GM10266 (cell line): ENCODE measurements around the gene BRIP1.

ENCODE experiments used
- DNase-seq: peaks from one replicate; pipeline ENCODE4 v3.0.0; 2012; ENCODE audit errors: extremely low spot score
- TF ChIP-seq, protein P1 (sequence below): IDR thresholded peaks from 2 replicates; pipeline ENCODE4 v1.5.1; 2012; ENCODE audit warnings: mild to moderate bottlenecking, low read depth; ENCODE audit not compliant: control insufficient read depth, insufficient read depth; ENCODE audit errors: missing control alignments

BRIP1 gene

DNA sequence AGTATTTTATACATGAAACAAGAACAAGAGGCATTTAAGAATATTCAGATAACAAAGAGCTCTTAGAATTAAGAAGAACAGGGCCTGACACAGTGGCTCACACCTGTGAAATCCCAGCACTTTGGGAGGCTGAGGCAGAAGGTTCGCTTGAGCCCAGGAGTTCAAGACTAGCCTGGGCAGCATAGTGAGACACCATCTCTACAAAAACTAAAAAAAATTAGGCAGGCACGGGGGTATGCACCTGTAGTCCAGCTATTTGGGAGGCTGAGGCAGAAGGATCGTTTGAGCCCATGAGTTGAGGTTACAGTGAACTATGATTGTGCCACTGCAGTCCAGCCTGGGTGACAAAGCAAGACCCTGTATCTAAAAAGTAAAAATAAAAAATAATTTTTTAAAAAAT lies 12.5 kb upstream of the BRIP1 start:
- TF ChIP-seq, protein P1, sequence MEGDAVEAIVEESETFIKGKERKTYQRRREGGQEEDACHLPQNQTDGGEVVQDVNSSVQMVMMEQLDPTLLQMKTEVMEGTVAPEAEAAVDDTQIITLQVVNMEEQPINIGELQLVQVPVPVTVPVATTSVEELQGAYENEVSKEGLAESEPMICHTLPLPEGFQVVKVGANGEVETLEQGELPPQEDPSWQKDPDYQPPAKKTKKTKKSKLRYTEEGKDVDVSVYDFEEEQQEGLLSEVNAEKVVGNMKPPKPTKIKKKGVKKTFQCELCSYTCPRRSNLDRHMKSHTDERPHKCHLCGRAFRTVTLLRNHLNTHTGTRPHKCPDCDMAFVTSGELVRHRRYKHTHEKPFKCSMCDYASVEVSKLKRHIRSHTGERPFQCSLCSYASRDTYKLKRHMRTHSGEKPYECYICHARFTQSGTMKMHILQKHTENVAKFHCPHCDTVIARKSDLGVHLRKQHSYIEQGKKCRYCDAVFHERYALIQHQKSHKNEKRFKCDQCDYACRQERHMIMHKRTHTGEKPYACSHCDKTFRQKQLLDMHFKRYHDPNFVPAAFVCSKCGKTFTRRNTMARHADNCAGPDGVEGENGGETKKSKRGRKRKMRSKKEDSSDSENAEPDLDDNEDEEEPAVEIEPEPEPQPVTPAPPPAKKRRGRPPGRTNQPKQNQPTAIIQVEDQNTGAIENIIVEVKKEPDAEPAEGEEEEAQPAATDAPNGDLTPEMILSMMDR: no peak
- DNase-seq: no peak

DNA sequence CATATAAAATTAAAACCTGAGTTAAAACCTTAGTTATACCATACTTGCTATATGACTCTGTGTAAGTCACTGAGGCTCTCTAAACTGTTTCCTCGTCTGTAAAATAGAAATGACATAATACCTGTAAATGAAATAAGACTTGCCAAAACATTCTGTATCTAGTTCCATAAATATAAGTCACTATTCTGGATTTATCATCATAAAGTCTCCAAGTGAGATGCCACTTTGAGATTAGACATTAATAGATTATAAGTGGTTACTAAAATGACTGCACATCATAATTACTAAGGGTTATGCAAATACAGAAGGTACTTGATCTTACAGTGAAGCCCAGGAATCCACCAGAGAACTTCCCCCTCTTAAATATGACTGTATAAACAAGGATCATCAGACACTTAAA lies 12.0 kb upstream of the BRIP1 start:
- TF ChIP-seq, protein P1: no peak

DNA sequence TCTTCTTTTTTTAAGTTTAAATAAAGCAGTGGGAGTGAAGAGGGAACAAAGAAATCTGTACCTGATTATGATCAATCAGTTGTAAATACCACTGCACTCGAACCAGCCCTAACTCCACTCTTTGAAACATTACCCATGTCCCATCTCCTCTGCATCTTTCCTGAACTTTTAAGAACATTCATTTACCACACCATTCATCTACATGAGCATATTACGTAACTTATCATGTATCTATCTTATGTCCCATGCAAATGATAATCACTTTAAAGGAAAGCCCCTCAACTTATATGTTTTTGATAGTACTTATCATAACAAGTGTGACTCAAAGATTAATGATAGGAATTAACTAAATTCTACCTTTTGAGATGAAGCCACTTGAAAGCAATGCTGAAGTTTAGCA lies 10.7 kb upstream of the BRIP1 start:
- DNase-seq: no peak
- TF ChIP-seq, protein P1: no peak

More for the DNA sequence above, 12.0 kb upstream of the BRIP1 start:
- no peak for DNase-seq

DNA sequence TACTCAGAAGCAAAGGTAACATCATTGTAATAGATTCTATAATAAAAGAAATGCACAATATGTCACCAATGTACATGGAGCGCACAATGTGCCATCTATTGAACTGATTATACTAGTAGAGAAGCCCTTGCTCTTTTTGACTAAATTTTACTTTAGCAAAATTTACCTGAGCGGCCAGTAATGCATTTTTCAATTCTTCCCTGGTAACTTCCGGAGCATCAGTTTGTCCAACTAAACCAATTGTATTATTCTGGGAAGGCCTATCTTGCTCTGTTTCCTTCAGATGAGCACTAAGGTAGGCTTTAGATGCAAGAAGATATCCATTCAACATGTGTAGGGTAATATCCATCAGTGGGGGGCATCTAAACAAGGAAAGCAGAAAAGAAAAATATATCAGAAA lies 8.8 kb upstream of the BRIP1 start:
- no peak for DNase-seq
- TF ChIP-seq, protein P1: no peak

DNA sequence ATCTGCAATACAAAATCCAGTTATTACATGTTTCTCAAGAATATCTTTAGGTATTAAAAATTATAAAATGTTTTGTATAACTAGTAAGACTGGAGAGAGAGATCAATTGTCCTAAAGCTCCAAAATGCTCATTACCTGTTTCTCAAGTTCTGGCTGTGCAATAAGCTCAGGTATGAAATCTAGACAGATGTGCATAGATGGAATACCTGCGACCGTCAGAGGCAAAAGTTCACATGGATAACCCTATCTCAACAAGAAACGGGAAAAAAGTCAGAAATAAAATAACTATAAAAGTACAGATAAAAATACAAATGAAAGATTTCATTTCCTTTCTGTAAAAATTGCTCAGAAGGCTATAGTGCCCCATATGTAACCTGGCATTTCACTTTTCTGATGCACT lies 5.8 kb upstream of the BRIP1 start:
- no peak for DNase-seq
- TF ChIP-seq, protein P1: no peak

DNA sequence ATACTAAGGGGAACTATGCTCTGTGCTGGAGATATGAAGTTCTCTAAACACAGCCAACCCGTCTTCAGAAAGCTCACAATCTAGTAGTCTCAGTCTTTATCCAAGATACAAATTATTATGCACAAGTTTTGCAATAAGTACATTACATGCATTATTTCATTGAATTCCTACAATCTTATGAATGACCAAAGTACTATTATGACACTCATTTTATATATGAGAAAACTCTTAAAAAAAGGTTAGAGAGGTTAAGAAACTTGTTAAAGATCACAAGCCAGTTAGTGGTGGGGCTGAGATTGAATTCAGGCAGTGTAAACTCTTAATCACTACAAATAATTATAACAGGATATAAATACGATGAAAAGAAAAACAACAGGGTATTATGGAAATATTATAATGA lies 4.7 kb upstream of the BRIP1 start:
- TF ChIP-seq, protein P1: no peak
- DNase-seq: no peak

DNA sequence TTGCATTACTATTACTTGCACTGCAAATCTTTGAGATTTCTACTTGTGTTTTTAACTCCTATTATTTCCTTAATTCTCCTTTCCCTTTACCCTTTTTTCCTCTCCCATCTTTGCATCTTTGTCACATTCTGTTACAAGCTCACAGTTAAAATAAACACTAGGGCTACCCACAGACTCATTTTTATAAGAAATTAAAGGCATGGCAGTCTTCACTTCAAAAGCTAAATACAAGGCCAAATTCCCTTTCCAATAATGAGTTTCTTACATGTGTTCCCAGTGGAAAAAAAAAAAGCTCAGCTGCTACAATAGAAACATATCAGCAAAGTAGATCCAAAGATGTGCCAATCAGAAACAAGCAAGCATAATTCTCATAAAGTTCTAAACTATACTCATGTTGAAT lies 3.7 kb upstream of the BRIP1 start:
- no peak for DNase-seq
- TF ChIP-seq, protein P1: no peak
